Keratinocyte (primary cell): Measurements from ENCODE around the gene TAMALIN.

Source experiments
- EZH2 ChIP-seq: IDR thresholded peaks from one replicate; pipeline ENCODE4 v1.6.1; 2012; ENCODE audit warnings: inconsistent platforms, mild to moderate bottlenecking, low read length, moderate library complexity
- TF ChIP-seq, protein P1 (sequence below), 3 experiments: IDR thresholded peaks in 1 of 3; conservative IDR thresholded peaks in 1 of 3; optimal IDR thresholded peaks in 1 of 3; 2 replicates in 2 of 3; 3 replicates in 1 of 3; pipeline versions ENCODE3 to v1.5.1; 2011; ENCODE audit warnings: low read length in 3 of 3, mild to moderate bottlenecking in 3 of 3, moderate library complexity in 2 of 3, control low read depth in 1 of 3, inconsistent platforms in 1 of 3; ENCODE audit not compliant: insufficient read depth in 2 of 3; ENCODE audit errors: extremely low read depth in 1 of 3

DNA sequence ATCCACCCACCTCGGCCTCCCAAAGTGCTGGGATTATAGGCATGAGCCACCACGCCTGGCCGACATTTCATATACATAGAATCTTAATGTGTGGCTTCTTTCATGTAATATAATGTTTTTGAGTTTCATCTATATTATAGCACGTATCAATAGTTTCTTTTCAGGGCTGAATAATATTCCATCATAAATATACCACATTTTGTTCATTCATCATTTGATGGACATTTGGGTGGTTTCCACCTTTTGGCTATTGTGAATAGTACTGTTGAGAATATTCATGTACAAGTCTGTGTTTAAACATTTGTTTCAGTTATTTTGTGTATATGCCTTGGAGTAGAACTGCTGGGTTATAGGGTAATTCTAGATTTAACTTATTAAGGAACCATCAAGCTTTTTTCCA, 43.3 kb upstream of the TAMALIN start:
- no peak for TF ChIP-seq EZH2
- TF ChIP-seq, protein P1, sequence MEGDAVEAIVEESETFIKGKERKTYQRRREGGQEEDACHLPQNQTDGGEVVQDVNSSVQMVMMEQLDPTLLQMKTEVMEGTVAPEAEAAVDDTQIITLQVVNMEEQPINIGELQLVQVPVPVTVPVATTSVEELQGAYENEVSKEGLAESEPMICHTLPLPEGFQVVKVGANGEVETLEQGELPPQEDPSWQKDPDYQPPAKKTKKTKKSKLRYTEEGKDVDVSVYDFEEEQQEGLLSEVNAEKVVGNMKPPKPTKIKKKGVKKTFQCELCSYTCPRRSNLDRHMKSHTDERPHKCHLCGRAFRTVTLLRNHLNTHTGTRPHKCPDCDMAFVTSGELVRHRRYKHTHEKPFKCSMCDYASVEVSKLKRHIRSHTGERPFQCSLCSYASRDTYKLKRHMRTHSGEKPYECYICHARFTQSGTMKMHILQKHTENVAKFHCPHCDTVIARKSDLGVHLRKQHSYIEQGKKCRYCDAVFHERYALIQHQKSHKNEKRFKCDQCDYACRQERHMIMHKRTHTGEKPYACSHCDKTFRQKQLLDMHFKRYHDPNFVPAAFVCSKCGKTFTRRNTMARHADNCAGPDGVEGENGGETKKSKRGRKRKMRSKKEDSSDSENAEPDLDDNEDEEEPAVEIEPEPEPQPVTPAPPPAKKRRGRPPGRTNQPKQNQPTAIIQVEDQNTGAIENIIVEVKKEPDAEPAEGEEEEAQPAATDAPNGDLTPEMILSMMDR (optimal IDR thresholded peaks at IDR 0.05 in 1 of 3, IDR thresholded peaks at IDR 0.05 in 1 of 3, conservative IDR thresholded peaks at IDR 0.05 in 1 of 3; ENCODE audit: extremely low read depth in 1 of 3, insufficient read depth in 2 of 3, low read length in 3 of 3), result no peak
